Mucosa of rectum (tissue), 2 donors: ENCODE results near the gene ANTKMT.

Experiments
- H3K27ac ChIP-seq, 2 donors: one replicate each; pipeline ENCODE4 v1.7.0; 2013; ENCODE audit warnings: inconsistent platforms in 2 of 2, low read depth in 2 of 2, low read length in 2 of 2
- H3K27me3 ChIP-seq, 2 donors: one replicate each; pipeline ENCODE4 v1.7.0; 2013; ENCODE audit warnings: low read length in 2 of 2; ENCODE audit not compliant: control insufficient read depth in 2 of 2, insufficient read depth in 2 of 2
- H3K36me3 ChIP-seq, 2 donors: one replicate each; pipeline ENCODE4 v1.7.0; 2013; ENCODE audit warnings: low read length in 2 of 2; ENCODE audit not compliant: control insufficient read depth in 2 of 2, insufficient read depth in 2 of 2
- H3K4me1 ChIP-seq, 2 donors: one replicate each; pipeline ENCODE4 v1.7.0; 2013; ENCODE audit warnings: low read length in 2 of 2, mild to moderate bottlenecking in 1 of 2; ENCODE audit not compliant: control insufficient read depth in 2 of 2, insufficient read depth in 2 of 2
- H3K4me3 ChIP-seq, 2 donors: one replicate each; pipeline ENCODE4 v1.7.0; 2013; ENCODE audit warnings: low read length in 2 of 2
- H3K9ac ChIP-seq, 2 donors: one replicate each; pipeline ENCODE4 v1.7.0; 2013; ENCODE audit warnings: low read length in 2 of 2, low read depth in 1 of 2, mild to moderate bottlenecking in 1 of 2
- H3K9me3 ChIP-seq, 2 donors: one replicate each; pipeline ENCODE4 v1.7.0; 2013; ENCODE audit warnings: low read length in 2 of 2; ENCODE audit not compliant: control insufficient read depth in 2 of 2
- donor health status: healthy.
- donor health status: Normal muscosa, but diverticular disease.

The ANTKMT gene

GRCh38 chr16:756428-756827 is 35.5 kb downstream of the ANTKMT start:
- no peak overlapping the region for H3K27ac ChIP-seq
- peaks cover 15 to 16% of the 10 kb centered on the region in 2 donors for H3K27me3 ChIP-seq
- no peaks in the 10 kb centered on the region for H3K4me1 ChIP-seq
- no peak overlapping the region for H3K9ac ChIP-seq
- no peak overlapping the region for H3K4me3 ChIP-seq
- no peaks in the 10 kb centered on the region for H3K9me3 ChIP-seq
- no peaks in the 10 kb centered on the region for H3K36me3 ChIP-seq

- no peak overlapping the region for H3K27ac ChIP-seq
- H3K36me3 ChIP-seq = no peaks in the 10 kb centered on the region
These were observed 38.4 kb downstream of the ANTKMT start for GRCh38 chr16:759110-759910.

GRCh38 chr16:760065-760464 is 39.1 kb downstream of the ANTKMT start:
- Histone ChIP-seq H3K9ac (no peak overlapping the region), H3K36me3 (no peaks in the 10 kb centered on the region), H3K27ac (no peak overlapping the region), H3K4me3 (no peak overlapping the region), H3K27me3 (peaks cover 4 to 12% of the 10 kb centered on the region in 2 donors), H3K9me3 (no peaks in the 10 kb centered on the region), H3K4me1 (no peaks in the 10 kb centered on the region)

More at GRCh38 chr16:759110-759910, 38.4 kb downstream of the ANTKMT start:
- Histone ChIP-seq H3K4me1 (no peaks in the 10 kb centered on the region), H3K4me3 (no peak overlapping the region), H3K9me3 (no peaks in the 10 kb centered on the region), H3K9ac (no peak overlapping the region), H3K27me3 (peaks cover 6 to 12% of the 10 kb centered on the region in 2 donors)

DNA sequence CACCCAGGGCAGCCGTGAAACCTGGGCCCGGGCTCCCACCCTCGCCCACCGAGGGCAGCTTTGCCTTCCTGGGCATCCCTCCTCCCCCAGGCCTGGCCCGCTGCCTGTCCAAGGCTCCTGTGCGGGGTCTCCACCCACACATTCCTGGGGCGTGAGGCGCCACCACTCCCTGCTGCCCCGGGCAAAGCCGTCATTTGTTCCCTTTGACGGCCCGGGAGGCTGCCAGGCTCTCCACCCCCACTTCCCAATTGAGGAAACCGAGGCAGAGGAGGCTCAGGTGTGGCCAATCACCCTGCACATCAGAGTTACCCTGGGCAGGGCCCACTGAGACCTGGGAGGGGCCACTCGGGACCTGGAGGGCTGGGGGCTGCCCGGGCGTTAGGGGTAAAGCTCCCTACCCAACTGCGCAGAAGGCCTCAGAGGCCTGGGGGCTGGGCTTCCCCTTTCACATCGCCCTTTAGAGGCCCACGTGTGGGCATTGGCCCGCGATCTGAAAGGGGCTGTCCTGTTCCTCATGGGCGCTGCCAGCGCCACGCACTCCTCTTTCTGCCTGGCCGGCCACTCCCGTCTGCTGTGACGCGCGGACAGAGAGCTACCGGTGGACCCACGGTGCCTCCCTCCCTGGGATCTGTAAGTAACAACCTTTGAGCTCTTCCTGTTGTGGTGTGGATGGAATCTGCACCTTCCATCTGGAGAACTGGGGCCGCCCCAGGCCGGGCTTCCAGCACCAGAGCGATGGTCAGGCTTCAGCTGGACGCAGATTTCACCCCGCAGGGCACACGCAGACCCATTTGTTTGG is 39.8 kb downstream of the ANTKMT start, which contains the start of gene MSLN:
TSS of gene MSLN (plus strand) at position 190 of the 799 bp plus-strand sequence. CDS start 1,947 bp downstream, outside the sequence.
- Histone ChIP-seq H3K9me3 (no peaks in the 10 kb centered on the region), H3K27ac (no peak within 1 kb of the TSS), H3K36me3 (no peaks in the 10 kb centered on the region), H3K4me1 (no peaks in the 10 kb centered on the region), H3K9ac (no peak within 1 kb of the TSS), H3K4me3 (no peak within 1 kb of the TSS), H3K27me3 (peaks cover 4 to 12% of the 10 kb centered on the region in 2 donors)

DNA sequence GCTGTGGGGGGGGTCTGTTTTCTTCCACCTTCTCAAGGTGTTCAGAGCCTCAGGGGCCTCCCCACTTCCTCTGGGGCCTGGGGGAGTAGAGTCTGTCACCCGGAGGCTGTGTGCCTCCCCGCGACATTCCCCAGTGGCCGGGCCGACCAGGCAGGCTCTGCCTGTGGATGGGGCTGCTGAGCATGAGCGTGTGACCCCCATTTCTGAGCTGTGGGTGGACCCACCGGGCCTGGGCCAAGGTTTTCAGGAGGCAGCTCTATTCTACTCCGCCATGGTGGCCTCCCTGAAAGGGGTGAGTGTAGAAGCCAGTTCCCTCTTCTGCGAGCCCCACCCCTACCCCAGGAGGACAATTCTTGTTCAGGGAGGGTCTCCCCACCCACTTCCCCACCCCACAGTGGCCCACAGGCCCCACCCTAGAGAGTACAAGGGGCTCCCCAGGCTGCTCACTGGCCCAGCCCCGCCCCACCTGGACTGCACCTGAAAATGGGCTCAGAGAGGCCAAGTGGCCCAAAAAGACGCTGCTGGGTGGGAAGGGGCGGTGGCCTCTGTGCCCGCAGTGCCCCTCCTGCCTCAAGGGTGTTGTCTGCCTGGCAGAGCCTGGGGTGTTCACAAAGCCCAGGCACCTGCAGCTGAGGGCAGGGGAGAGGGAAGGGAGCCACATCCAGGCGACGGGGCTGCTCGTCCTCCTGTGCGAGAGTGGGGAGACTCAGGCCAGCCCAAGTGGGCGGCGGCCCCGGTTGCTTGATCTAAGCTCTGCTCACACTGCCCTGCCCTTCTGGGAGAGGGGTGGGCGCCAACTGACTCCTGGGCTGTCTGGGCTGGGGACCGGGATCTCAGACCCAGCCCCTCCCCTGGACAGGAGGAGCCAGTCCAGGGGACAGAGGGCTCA is 40.9 kb downstream of the ANTKMT start:
- no peaks in the 10 kb centered on the region for H3K9me3 ChIP-seq
- H3K4me1 ChIP-seq = no peaks in the 10 kb centered on the region
- H3K36me3 ChIP-seq = no peaks in the 10 kb centered on the region
- no peak overlapping the region for H3K4me3 ChIP-seq
- no peak overlapping the region for H3K9ac ChIP-seq
- no peak overlapping the region for H3K27ac ChIP-seq
- H3K27me3 ChIP-seq = peaks cover 0 to 12% of the 10 kb centered on the region in 2 donors

- Histone ChIP-seq H3K4me1 (no peaks in the 10 kb centered on the region), H3K27ac (no peak overlapping the region), H3K9ac (no peak overlapping the region), H3K27me3 (peaks cover 0 to 12% of the 10 kb centered on the region in 2 donors), H3K4me3 (no peak overlapping the region), H3K36me3 (no peaks in the 10 kb centered on the region), H3K9me3 (no peaks in the 10 kb centered on the region)
These were observed 41.8 kb downstream of the ANTKMT start for GRCh38 chr16:762595-763268.

DNA sequence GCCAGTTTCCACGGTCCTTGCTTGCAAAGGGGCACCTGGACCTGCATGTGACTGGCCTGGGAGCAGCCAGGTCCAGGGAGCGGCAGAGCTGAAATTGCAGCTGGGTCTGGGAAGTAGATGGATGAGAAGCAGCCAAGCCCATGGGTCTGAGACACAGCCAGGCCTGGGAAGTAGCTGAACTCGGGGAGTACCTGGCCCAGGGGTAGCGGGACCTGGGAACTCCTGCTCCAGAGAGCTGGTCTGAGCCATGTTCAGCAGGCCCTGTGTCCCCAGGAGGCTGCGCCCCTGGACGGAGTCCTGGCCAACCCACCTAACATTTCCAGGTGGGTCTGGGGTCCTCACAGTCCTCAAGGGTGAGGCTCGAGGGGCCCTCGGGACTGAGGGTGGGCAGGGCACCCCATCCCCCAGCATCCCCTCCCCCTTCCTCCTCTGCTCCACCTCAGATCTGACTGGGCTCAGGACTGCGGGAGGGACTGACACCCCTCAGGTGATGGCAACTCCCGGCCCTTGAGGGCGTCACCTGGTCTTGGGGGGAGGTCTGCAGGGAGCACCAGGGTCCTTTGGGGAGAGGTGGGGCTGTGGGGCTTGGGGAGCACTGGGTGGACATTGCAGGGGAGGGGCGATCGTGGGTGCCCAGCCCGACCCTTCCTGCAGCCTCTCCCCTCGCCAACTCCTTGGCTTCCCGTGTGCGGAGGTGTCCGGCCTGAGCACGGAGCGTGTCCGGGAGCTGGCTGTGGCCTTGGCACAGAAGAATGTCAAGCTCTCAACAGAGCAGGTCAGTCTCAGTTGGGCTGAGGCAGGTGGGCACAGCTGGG is 42.6 kb downstream of the ANTKMT start:
- H3K4me3 ChIP-seq = no peak overlapping the region
- peaks cover 0 to 12% of the 10 kb centered on the region in 2 donors for H3K27me3 ChIP-seq
- no peak overlapping the region for H3K9ac ChIP-seq

DNA sequence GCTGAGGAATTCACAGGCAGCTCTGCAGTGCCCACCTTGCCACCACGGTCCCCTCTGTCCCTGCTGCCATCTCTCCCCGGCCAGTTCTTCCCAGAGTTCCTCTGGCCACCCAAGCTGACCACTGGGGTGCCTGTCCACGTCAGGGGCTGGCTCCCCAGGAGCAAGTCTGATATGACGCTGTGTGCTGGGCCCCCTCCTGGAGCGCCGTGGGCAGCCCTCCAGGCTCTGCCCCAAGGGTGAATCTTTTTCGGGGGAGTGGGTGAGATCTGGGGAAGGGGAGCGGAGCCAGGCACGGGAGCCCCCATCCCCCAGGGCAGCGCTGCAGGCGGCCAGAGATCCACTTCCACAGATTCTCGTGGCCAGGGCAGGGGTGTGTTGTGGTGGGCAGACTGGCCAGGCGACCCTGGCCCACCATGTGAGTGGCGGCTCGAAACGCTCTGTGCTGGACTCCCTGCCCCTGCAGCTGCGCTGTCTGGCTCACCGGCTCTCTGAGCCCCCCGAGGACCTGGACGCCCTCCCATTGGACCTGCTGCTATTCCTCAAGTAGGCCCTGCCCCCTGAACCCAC is 43.3 kb downstream of the ANTKMT start:
- no peaks in the 10 kb centered on the region for H3K9me3 ChIP-seq
- peaks cover 0 to 12% of the 10 kb centered on the region in 2 donors for H3K27me3 ChIP-seq
- H3K36me3 ChIP-seq = no peaks in the 10 kb centered on the region
- no peak overlapping the region for H3K4me3 ChIP-seq
- H3K9ac ChIP-seq = no peak overlapping the region
- no peak overlapping the region for H3K27ac ChIP-seq
- no peaks in the 10 kb centered on the region for H3K4me1 ChIP-seq

More for the DNA sequence above, 42.6 kb downstream of the ANTKMT start:
- Histone ChIP-seq H3K9me3 (no peaks in the 10 kb centered on the region), H3K27ac (no peak overlapping the region), H3K4me1 (no peaks in the 10 kb centered on the region), H3K36me3 (no peaks in the 10 kb centered on the region)
